Measurements from ENCODE around the gene IFI16.
"Not testable (repeated sequence)": the region's sequence is repeated elsewhere in the genome, so short reads cannot be mapped to it uniquely, and the experiment has no call there.

The IFI16 gene

DNA sequence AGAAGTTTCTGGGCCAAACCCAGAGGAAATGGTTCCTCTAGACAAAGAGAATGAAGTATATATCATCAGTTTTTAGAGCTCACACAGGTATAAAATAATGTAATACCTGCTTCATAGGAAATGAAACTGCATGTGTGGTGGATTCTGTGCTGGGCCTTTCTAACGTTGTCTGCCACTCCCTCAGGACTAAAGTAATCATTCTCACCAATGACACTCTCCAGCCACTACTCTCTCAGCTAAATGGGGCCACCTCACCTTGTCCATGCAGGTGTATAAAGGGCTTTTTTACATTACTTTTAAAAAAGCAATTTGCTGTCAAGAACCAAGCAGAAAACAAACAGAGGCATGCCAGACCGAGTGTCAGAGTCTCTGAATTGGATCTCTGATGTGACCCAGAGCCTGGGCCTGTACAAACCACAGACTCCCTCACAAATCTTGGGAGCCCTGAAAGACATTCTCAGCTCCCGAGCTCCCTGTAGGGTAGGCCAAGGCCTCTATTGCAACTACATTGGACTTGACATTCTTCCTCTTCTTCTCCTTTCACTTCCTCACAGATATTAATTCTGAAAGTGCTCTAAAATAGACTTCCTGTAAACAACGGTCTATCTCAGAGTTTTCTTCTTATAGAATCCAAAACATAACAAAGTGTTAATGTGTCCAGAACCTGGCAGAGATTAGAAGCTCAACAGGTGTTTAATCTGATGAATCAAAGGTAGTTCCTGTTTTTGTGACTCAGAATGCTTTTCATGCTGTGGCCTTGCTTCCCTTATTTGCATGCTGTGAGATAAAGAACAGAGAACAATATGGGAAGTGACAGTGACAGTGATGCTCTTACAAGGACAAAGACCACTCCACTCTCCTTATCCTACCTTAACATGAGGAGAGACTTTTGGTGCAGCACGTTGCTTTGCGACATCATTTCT, 58.3 kb downstream of the IFI16 start:
- DNase-seq, result no peak

DNA sequence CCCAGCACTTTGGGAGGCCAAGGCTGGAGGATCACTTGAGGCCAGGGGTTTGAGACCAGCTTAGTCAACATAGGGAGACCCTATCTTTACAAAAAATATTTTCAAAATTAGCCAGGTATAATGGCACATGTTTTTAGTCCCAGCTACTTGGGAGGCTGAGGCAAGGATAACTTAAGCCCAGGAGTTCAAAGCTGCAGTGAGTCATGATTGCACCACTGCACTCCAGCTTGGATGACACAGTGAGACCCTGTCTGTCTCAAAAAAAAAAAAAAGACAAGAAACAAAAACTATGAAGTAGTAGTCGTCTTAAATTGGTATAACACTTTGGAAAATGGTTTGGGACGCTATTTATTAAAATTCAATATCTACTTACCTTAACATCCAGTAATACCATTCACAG, 59.2 kb downstream of the IFI16 start:
- no peak for DNase-seq

DNA sequence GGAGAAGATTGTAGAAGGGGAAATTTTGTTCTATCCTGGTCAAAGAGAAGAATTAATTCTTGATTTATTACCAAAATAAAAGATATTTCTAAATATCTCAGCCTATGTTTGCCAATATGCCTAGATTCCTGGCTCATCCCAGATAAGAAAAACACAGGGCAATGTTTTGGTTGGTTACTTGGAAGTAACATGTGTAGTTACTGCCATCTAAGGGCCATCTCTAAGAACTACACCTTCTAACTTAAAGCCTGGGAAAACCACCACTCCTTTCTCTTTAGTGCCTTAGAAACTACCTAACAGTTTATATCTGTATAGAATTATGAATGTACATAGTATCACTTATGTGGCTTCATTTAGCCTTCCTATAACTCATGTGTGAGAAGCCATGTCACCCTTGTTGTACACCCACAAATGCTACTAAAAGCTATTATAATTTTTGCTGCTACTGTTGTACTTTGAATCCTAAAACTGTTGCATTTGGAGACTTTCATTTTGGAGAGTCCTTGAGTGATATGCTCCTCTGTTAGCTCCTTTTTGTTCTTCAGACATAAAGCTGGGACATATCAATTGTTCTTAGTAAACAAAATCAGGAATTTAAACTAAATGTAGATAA, 62.4 kb downstream of the IFI16 start:
- DNase-seq, result no peak

DNA sequence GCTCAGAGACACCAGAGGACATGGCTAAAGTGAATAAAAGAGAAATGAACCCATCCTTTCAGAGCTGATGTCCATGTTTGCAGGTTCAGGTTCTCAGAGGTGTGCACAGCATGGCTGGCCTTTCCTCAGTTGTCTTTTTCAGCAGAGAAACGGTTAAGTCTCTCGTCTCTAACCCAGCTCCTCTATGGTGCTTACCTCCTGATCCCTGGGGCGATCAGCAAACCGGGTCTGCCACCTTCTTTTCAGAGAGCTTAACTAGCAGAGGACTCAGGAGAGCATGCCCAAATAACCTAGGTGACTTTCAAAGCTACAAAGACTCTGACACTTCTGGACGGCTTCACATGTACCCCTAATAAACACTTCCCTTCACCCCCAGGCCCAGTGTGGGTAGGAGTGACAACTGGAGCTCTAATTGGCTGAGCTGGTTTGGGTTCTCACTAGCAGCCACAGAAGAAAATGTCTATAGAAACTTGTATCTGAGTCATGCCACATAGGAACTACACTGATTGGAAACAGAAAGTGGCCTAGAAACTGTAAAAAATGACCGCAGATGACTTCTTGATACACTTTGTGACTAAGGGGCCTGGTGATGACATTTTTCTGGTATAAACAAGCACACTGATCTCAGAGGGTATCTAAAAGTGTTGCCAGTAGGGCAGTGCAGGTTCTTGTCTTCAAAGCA, 66.9 kb downstream of the IFI16 start, which contains the start of gene AIM2:
Gene AIM2 (minus strand): TSS at position 329 of the 682 bp plus-strand sequence. CDS start 3,267 bp downstream, outside the sequence.
- peak; percentile 43 for DNase-seq

- DNase-seq, result peak; percentile 77
Observed at GRCh38 chr1:159077120-159077961, 67.6 kb downstream of the IFI16 start.

DNA sequence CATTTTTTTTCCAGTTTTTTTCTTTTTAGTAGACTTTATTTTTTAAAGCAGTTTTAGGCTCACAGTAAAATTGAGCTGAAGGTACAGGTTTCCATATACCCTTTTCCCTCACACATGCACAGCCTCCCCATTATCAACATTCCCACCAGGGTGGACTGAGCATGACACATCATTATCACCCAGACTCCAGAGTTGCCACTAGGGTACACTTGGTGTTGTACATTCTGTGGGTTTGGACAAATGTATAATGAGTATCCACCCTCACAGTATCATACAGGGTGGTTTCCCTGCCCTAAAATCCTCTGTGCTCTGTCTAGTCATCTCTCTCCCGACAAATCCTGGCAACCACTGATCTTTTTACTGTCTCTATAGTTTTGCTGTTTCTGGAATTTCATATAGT, 69.8 kb downstream of the IFI16 start:
- DNase-seq, result no peak

DNA sequence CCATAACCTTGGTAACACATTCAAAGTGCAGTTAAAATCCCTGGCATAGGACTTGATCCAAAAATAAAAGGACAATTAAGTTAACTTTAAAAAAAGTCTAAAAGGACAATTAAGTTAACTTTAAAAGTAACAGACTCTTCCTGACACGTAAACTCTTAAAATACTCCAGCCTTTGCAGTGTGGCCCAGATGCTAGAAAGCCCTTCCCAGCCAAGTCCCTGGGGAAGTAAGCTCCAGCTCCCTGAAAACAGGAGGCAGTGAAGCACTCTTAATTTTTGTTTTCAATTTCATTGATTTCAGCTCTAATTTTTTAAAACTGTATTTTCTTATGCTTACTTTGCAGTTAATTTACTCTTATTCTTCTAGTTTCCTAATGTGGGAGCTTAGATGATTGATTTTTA, 71.9 kb downstream of the IFI16 start:
- DNase-seq, result no peak

GRCh38 chr1:159083013-159083412, 73.3 kb downstream of the IFI16 start:
- no peak for DNase-seq

- no peak for DNase-seq
Observed at GRCh38 chr1:159084152-159084551, 74.4 kb downstream of the IFI16 start.

GRCh38 chr1:159084867-159085266, 75.2 kb downstream of the IFI16 start:
- no peak for DNase-seq

- no peak for DNase-seq
Observed at GRCh38 chr1:159088050-159088449, 78.3 kb downstream of the IFI16 start.

DNA sequence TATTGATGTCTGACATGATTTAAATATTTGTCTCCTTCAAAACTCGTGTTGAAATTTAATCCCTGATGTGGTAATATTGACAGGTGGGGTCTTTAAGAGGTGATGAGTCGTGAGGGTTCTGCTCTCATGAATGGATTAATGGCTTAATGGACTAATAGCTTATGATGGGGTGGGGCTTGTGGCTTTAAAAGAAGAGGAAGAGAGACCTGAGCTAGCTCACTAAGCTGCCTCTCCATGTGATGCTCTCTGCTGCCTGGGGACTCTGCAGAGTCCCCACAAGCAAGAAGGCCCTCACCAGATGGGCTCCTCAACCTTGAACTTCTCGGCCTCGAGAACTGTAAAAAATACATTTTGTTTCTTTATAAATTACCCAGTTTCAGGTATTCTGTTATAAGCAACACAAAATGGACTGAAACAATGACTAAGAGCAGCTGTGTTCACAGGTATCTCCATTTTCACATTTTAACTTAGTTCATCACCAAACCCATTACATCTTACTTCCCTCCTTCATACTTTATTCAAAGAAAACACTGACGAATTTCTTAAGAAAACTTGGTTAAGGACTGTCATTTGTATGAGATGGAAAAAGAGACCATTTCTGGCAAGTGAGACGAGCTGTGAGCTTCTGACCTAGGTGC, 79.0 kb downstream of the IFI16 start:
- DNase-seq, result no peak

DNA sequence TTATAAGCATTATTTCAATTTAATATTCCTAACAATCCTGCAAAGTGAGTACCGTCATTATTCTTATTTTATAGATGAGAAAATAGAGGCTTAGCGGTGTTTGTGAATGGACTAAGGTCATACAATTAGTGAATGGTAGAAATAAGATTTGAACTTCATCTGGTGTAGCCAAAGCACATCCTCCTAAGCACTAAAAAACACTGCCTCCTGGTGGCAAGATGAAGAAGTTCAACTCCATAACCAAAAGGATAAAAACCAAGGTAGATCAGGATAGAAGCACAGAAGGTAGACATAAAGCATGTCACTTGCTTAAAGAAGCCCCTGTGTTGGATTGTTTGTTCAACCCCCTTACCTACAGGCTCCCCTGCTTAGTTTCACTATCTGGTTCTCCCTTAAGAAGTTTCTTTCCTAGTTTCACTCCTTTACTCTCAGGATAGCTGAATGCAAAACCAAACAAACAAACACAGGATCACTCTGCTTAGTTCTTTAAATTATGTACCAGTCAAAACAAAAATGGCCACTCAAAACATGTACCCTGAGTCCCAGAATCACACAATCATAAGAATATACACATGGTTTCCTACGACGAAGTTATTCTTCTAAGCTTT, 79.6 kb downstream of the IFI16 start:
- no peak for DNase-seq

DNA sequence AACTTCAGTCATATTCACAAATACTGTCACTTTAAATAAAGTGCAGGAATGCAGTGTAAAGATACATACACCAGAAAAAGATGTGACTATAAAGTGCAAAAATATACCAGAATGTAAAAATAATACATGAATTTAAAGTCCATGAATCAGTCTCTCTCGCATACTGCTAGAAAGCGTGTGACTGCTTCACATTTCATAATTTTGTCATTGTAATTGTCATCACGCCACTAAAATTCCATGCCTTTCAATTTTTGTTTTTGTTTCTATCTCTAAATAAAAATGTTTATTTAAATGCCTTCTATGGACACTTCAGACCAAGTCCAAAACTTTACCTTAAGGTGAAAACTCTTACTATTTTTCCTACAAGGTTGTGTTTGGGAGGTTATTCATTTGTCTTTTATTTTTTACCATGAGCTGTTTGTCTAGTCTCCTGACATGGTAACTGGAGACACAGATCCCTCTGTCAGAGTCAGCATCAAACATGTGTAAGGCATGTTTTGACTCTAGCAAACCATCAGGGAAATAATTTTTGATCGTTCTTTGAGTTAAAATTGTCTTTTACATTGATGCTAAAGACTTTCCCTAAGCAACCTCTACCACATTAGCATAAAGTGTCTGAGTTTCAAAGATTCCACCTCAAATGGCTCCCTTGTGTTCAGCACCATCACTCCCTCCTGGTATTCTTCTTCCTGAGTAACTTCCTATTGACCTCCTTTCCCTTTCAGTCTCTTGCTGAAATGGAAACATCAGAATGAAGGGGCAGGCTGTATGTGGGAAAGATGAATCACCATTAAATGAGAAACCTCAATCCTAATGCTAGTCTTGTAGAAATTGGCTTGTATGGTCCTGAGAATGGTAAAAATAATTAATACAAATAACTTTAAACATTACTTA, 80.8 kb downstream of the IFI16 start:
- DNase-seq, result no peak

DNA sequence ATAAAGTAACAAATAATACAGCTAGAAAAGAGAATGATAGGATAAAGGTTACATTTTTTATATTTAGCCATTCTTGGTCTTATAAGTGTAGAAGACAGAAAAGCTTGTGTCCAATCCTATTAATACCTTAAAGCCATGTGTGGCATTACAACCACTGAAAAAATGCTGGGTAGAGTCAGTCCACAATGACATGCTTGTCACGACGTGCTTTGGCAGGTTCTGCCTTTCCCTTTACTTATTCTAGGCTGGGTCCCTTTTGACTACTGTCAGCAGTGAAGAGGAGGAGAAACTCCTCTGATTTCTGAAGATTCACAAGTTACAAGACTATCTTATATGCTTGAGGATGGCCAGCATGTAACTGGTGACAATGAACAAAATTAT, 81.5 kb downstream of the IFI16 start:
- DNase-seq, result no peak

GRCh38 chr1:159091607-159092031, 81.9 kb downstream of the IFI16 start:
- no peak for DNase-seq

GRCh38 chr1:159092036-159092760, 82.5 kb downstream of the IFI16 start:
- no peak for DNase-seq

GRCh38 chr1:159098596-159098995, 88.9 kb downstream of the IFI16 start:
- DNase-seq, result no peak

DNA sequence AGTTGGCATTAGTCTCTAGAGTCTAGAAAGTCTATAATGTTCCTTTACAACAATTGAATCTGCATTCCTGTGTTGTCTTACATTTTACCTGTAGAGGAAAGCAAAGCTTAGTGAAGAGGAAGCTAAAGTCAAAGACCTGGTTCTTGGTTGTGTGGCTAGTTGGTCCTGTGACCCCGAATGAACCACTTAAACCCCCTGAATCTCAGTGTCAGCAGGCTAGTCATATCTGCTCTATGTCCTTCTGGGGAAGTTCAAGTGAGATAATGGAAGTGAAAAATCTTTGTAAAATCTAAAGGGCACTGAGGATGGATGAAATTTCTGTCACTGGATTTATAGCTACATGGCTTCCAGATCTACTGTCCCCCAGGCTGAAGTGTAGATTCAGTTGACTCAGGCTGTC, 90.9 kb downstream of the IFI16 start:
- no peak for DNase-seq

- not testable (repeated sequence) for DNase-seq
Observed at GRCh38 chr1:159103021-159103420, 93.3 kb downstream of the IFI16 start.
